Activated naive CD8-positive, alpha-beta T cell treated with anti-CD3 and anti-CD28 coated beads, Interleukin-2, amount 10 ng/mL, durations not matched to agents 7 days and 5 days (primary cell): ENCODE data around the gene MSMO1. TPM values are rescaled to one million over a fixed set of nuclear protein-coding genes. Genes with fewer than 3 reads are reported as not detected.

Experiments
- ATAC-seq: fragments of 150-1000 bp; cut with Tn5 transposase; one replicate; pipeline ENCODE4 v1.10.0; 2021; ENCODE audit warnings: low read depth, moderate library complexity
- POLR2A ChIA-PET: fragments of 350-600 bp; sonication (Branson Sonifier 250); formaldehyde crosslinking; loops from one replicate; lab custom pipeline; 2021; ENCODE audit warnings: antibody characterized with exemption; lab: Charles Lee
- DNase-seq: peaks from one replicate; pipeline ENCODE4 v3.0.0; 2021
- H3K27ac Mint-ChIP-seq: one replicate; pipeline ENCODE4 v1.8.0; 2022; ENCODE audit warnings: mild to moderate bottlenecking, mixed read lengths
- H3K27me3 Mint-ChIP-seq: one replicate; pipeline ENCODE4 v1.8.0; 2022; ENCODE audit warnings: mild to moderate bottlenecking, moderate library complexity, mixed read lengths
- H3K36me3 Mint-ChIP-seq: one replicate; pipeline ENCODE4 v1.8.0; 2021; ENCODE audit warnings: mild to moderate bottlenecking, mixed read lengths
- H3K4me1 Mint-ChIP-seq: one replicate; pipeline ENCODE4 v1.8.0; 2021; ENCODE audit warnings: mixed read lengths
- H3K4me3 Mint-ChIP-seq: one replicate; pipeline ENCODE4 v1.8.0; 2022; ENCODE audit warnings: mild to moderate bottlenecking, moderate library complexity, mixed read lengths
- H3K9me3 Mint-ChIP-seq: one replicate; pipeline ENCODE4 v1.8.0; 2021; ENCODE audit warnings: mixed read lengths
- total RNA-seq, 2 experiments: library from RNA; stranded (reverse); gene quantifications; one replicate each; pipeline ENCODE4 v1.2.3, GENCODE V29; 2021

The MSMO1 gene
- total RNA-seq, 2 experiments from 2014 or later, result 42.3 to 47.4 TPM

GRCh38 chr4:165378745-165379677 is 51.5 kb downstream of the MSMO1 start, which contains the start of gene CPE:
TSS of gene CPE (plus strand) at chr4:165379008. CDS start at chr4:165379222, 214 bp downstream.
- DNase-seq, result peak; percentile 70
- H3K27ac Mint-ChIP-seq, result no peak within 1 kb of the TSS
- H3K36me3 Mint-ChIP-seq, result no peaks in the 10 kb centered on the region
- H3K27me3 Mint-ChIP-seq, result peaks cover 83% of the 10 kb centered on the region
- H3K4me3 Mint-ChIP-seq, result peak within 1 kb of the TSS; percentile 81
- H3K4me1 Mint-ChIP-seq, result peaks cover 9% of the 10 kb centered on the region
- POLR2A ChIA-PET, result no interaction called here
- ATAC-seq, result peak; percentile 99
- no peaks in the 10 kb centered on the region for H3K9me3 Mint-ChIP-seq

DNA sequence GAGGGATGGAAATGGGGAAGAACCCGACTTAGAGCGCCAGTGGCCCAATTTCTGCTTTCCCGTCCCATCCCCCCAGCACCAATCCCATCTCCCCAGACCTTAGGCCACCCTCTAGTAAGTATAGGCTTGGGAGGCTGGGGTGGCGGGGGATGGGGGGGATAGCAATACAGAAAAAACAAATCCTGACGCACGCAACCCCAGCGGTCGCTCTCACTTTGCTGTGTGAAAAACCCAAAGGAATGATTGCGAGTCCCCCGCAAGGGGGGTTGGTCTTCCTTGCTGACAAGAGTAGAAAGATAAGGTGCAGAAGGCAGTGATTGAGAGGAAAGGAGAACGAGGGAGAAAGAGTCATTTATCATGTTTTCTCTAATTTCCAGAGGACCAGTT is 52.2 kb downstream of the MSMO1 start:
- POLR2A ChIA-PET, result no interaction called here
- ATAC-seq (no peak), DNase-seq (no peak)
- no peak overlapping the region for H3K27ac Mint-ChIP-seq
- H3K4me3 Mint-ChIP-seq, result peak overlapping the region; percentile 42
- H3K36me3 Mint-ChIP-seq, result no peaks in the 10 kb centered on the region
- H3K27me3 Mint-ChIP-seq, result peaks cover 79% of the 10 kb centered on the region
- H3K4me1 Mint-ChIP-seq, result peaks cover 9% of the 10 kb centered on the region
- no peaks in the 10 kb centered on the region for H3K9me3 Mint-ChIP-seq

GRCh38 chr4:165380805-165381204 is 53.3 kb downstream of the MSMO1 start:
- no peak overlapping the region for H3K4me3 Mint-ChIP-seq
- no peaks in the 10 kb centered on the region for H3K36me3 Mint-ChIP-seq
- ATAC-seq (no peak), DNase-seq (no peak)
- peaks cover 3% of the 10 kb centered on the region for H3K4me1 Mint-ChIP-seq
- no peak overlapping the region for H3K27ac Mint-ChIP-seq
- POLR2A ChIA-PET, result no interaction called here
- peaks cover 78% of the 10 kb centered on the region for H3K27me3 Mint-ChIP-seq
- H3K9me3 Mint-ChIP-seq, result no peaks in the 10 kb centered on the region

DNA sequence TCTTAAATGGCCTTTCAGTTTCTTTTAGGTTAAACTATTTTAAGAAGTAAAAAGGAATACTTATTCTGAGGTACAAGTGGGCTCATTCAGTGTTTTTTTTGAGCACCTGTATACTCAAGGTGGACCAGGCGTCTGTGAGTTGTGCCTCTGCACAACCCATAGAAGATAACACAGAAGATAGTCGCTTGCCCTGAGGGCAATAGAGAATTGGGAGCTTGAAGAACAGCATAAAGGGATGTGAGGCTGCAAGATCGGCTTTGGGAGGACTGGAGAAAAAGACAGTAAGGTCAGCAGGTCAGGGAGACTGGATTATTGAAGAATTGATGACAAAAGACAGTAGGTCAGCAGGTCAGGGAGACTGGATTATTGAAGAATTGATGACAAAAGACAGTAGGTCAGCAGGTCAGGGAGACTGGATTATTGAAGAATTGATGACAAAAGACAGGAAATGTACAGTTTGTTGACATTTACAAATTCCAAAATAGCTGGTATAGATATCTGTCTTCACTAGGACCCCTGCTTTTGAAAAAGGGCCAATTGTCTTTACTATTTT is 54.4 kb downstream of the MSMO1 start:
- H3K4me3 Mint-ChIP-seq, result no peak overlapping the region
- ATAC-seq (no peak), DNase-seq (no peak)
- H3K9me3 Mint-ChIP-seq, result no peaks in the 10 kb centered on the region
- peaks cover 71% of the 10 kb centered on the region for H3K27me3 Mint-ChIP-seq
- H3K4me1 Mint-ChIP-seq, result no peaks in the 10 kb centered on the region
- no peaks in the 10 kb centered on the region for H3K36me3 Mint-ChIP-seq
- no peak overlapping the region for H3K27ac Mint-ChIP-seq
- POLR2A ChIA-PET, result no interaction called here

DNA sequence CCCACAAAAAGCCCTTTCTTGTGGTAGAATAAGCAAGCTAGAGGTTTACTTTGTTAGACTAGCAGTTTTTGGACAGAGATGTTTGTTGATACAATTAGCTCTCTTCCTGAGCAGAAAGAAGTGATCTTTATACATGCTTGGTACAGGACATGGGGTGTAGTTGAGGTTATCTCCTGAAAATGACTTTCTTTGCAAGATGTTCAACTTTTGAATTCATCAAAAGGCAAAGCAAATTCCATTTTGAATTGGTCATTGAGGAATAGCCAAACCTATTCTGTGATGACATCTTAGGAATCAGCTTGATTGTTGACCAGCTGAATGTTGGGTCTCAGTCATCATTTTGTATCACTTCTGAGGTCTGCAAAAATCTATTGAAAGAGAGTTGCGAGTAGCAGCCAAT is 55.2 kb downstream of the MSMO1 start:
- POLR2A ChIA-PET, result no interaction called here
- no peak overlapping the region for H3K4me3 Mint-ChIP-seq
- peaks cover 67% of the 10 kb centered on the region for H3K27me3 Mint-ChIP-seq
- H3K9me3 Mint-ChIP-seq, result no peaks in the 10 kb centered on the region
- H3K4me1 Mint-ChIP-seq, result no peaks in the 10 kb centered on the region
- H3K27ac Mint-ChIP-seq, result no peak overlapping the region
- H3K36me3 Mint-ChIP-seq, result no peaks in the 10 kb centered on the region
- ATAC-seq, result no peak
- DNase-seq, result no peak

DNA sequence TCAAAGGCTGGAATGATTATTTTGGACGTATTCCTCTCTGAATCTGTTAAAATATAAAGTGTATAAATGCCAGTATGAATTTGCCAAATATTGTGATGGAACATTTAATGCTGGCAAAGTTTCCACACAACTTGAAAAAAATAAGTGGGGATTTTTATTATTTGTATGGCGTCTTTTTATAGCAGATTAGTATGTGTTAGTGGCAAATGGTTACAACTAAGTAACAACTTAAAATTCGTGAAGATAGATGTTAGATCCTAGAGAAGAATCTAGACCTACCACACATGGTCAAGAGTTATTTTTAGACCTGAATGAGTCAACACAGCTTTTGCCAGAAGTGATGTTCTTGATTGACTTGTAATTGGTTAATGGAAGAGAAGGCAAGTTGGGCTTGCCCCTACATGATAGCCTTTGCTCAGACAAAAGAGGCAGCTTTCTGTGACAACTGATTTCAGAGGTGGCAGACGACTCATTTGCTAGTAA is 56.2 kb downstream of the MSMO1 start:
- no peaks in the 10 kb centered on the region for H3K36me3 Mint-ChIP-seq
- H3K27ac Mint-ChIP-seq, result no peak overlapping the region
- H3K4me3 Mint-ChIP-seq, result no peak overlapping the region
- H3K9me3 Mint-ChIP-seq, result no peaks in the 10 kb centered on the region
- H3K4me1 Mint-ChIP-seq, result no peaks in the 10 kb centered on the region
- POLR2A ChIA-PET, result no interaction called here
- peaks cover 61% of the 10 kb centered on the region for H3K27me3 Mint-ChIP-seq
- ATAC-seq, result no peak
- no peak for DNase-seq

DNA sequence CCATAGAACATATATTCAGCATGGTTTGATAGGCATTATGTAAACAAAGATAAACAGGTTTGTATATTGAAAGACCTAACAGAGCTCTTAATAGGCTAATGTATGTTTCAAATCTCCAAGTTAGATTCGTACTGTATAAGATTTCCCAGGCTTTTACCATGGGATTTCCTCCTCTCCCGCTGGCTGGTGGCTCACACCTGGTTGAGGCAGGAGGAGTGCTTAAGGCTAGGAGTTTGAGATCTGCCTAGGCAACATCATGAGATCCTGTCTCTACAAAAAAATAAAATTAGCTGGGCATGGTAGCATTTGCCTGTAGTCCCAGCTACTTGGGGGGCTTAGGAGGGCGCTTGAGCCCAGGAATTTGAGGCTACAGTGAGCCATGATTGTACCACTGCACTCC is 56.7 kb downstream of the MSMO1 start:
- no peak for DNase-seq
- Mint-ChIP-seq H3K9me3 (no peaks in the 10 kb centered on the region), H3K4me3 (no peak overlapping the region), H3K27me3 (peaks cover 63% of the 10 kb centered on the region), H3K36me3 (no peaks in the 10 kb centered on the region), H3K27ac (no peak overlapping the region), H3K4me1 (no peaks in the 10 kb centered on the region)
- no peak for ATAC-seq
- POLR2A ChIA-PET, result no interaction called here

- no peak overlapping the region for H3K27ac Mint-ChIP-seq
- DNase-seq (no peak), ATAC-seq (no peak)
- H3K4me1 Mint-ChIP-seq, result no peaks in the 10 kb centered on the region
- no peaks in the 10 kb centered on the region for H3K9me3 Mint-ChIP-seq
- POLR2A ChIA-PET, result no interaction called here
- H3K36me3 Mint-ChIP-seq, result no peaks in the 10 kb centered on the region
- no peak overlapping the region for H3K4me3 Mint-ChIP-seq
- peaks cover 61% of the 10 kb centered on the region for H3K27me3 Mint-ChIP-seq
Observed at GRCh38 chr4:165384598-165384997, 57.1 kb downstream of the MSMO1 start.

- Mint-ChIP-seq H3K27me3 (peaks cover 61% of the 10 kb centered on the region), H3K27ac (no peak overlapping the region), H3K9me3 (no peaks in the 10 kb centered on the region), H3K4me3 (no peak overlapping the region), H3K4me1 (no peaks in the 10 kb centered on the region), H3K36me3 (no peaks in the 10 kb centered on the region)
- ATAC-seq (no peak), DNase-seq (no peak)
- POLR2A ChIA-PET, result no interaction called here
Observed at GRCh38 chr4:165385126-165385525, 57.7 kb downstream of the MSMO1 start.

- Mint-ChIP-seq H3K27me3 (peaks cover 59% of the 10 kb centered on the region), H3K36me3 (no peaks in the 10 kb centered on the region), H3K9me3 (no peaks in the 10 kb centered on the region), H3K4me3 (no peak overlapping the region), H3K4me1 (no peaks in the 10 kb centered on the region), H3K27ac (no peak overlapping the region)
- no peak for DNase-seq
- no peak for ATAC-seq
- POLR2A ChIA-PET, result no interaction called here
Observed at GRCh38 chr4:165386328-165386727, 58.9 kb downstream of the MSMO1 start.

DNA sequence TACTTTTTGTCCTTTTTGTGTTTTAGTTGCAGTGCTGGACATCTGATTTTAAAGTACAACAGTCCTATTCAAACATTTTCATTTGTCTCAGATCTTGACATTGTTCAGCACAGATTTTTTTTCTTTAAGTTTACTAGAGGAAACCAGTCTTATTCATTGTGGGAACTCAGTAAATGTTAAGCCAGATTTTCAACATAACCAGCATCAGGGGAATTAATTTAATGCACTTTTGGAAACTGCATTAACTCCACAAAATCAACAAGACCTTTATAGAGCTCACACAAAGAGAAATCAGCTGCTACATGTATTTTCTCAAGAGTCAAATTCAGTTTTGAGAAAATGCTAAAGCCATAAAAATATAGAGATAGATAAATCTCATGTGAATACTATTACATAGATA is 61.3 kb downstream of the MSMO1 start:
- H3K4me1 Mint-ChIP-seq, result no peaks in the 10 kb centered on the region
- DNase-seq (no peak), ATAC-seq (no peak)
- no peaks in the 10 kb centered on the region for H3K36me3 Mint-ChIP-seq
- H3K27ac Mint-ChIP-seq, result no peak overlapping the region
- H3K9me3 Mint-ChIP-seq, result no peaks in the 10 kb centered on the region
- no peak overlapping the region for H3K4me3 Mint-ChIP-seq
- POLR2A ChIA-PET, result no interaction called here
- peaks cover 42% of the 10 kb centered on the region for H3K27me3 Mint-ChIP-seq
